Testis (tissue), 3 donors: Measurements from ENCODE around the gene CDK18. TPM values are rescaled to one million over a fixed set of nuclear protein-coding genes. Genes with fewer than 3 reads are reported as not detected.

Source experiments
- DNase-seq: peaks from one replicate; pipeline ENCODE4 v3.0.0-alpha.2; 2019
- H3K27ac ChIP-seq, 2 donors: fragments of 200-600 bp; sonication (generic); one replicate each; pipeline ENCODE4 v1.5.1; 2019
- H3K27me3 ChIP-seq: fragments of 200-600 bp; sonication (generic); one replicate; pipeline ENCODE4 v1.5.1; 2019
- H3K36me3 ChIP-seq: fragments of 200-600 bp; sonication (generic); one replicate; pipeline ENCODE4 v1.5.1; 2017; ENCODE audit warnings: low read depth; ENCODE audit errors: missing control alignments
- H3K4me1 ChIP-seq: fragments of 200-600 bp; sonication (generic); one replicate; pipeline ENCODE4 v1.5.1; 2019
- H3K4me3 ChIP-seq, 2 donors: fragments of 200-600 bp; sonication (generic); one replicate each; pipeline ENCODE4 v1.5.1; 2017 to 2019
- H3K9me3 ChIP-seq: fragments of 200-600 bp; sonication (generic); one replicate; pipeline ENCODE4 v1.5.1; 2017
- CTCF ChIP-seq, 3 experiments: fragments of 450-650 bp in 2 of 3; fragments of 200-600 bp in 1 of 3; sonication (generic) in 1 of 3; IDR thresholded peaks; one replicate each; pipeline ENCODE4 v1.5.1; 2016 to 2019; ENCODE audit warnings: antibody characterized with exemption in 3 of 3, mild to moderate bottlenecking in 2 of 3, moderate library complexity in 1 of 3
- POLR2A ChIP-seq: fragments of 450-650 bp; IDR thresholded peaks from one replicate; pipeline ENCODE4 v1.6.1; 2017; ENCODE audit warnings: antibody characterized with exemption, mild to moderate bottlenecking, moderate library complexity
- WGBS, 2 donors: methylation state at CpG; one replicate each; pipeline ENCODE4 v1.1.5; 2018; 5-methylcytosine and 5-hydroxymethylcytosine counted together
- intact Hi-C: fragments of 100-400 bp; cut with DNase I; formaldehyde crosslinking; loops from one replicate; pipeline ENCODE4 v1.15.1; 2023; ENCODE audit warnings: low total_unique reads
- polyA plus RNA-seq: library from polyadenylated mRNA; stranded (reverse); fragments of 350-450 nt; fragmentation: Illumina TruSeq; extraction: RNeasy Lipid Tissue Mini Kit (QIAGEN cat#74804); gene quantifications from one replicate; pipeline ENCODE4 v1.2.3, GENCODE V29; 2014; ENCODE audit warnings: low read depth, low replicate concordance; ENCODE audit not compliant: insufficient read depth
- total RNA-seq, 2 donors: library from RNA; depleted of rRNA; stranded (reverse); fragments of >200 nt; gene quantifications; one replicate each; pipeline ENCODE4 v1.2.3, GENCODE V29; 2016

CDK18 gene
- total and polyA plus RNA-seq, 3 donors from 2014 or later, result 6.5 to 9.2 (median 8.5) TPM

- 66 to 81% methylated on average over 4 of the region's 4 CpGs for WGBS, 2 donors
These were observed 67.3 kb downstream of the CDK18 start for GRCh38 chr1:205571747-205572146.

GRCh38 chr1:205572421-205572820, 68.0 kb downstream of the CDK18 start:
- no peak for DNase-seq
- Histone ChIP-seq H3K36me3 (no peaks in the 10 kb centered on the region), H3K4me1 (no peaks in the 10 kb centered on the region), H3K27ac (no peak overlapping the region), H3K4me3 (no peak overlapping the region), H3K9me3 (no peaks in the 10 kb centered on the region), H3K27me3 (no peaks in the 10 kb centered on the region)
- WGBS, 2 donors, result 90 to 96% methylated on average over 1 of the region's 1 CpG
- TF ChIP-seq POLR2A, result no peak
- no peak for TF ChIP-seq CTCF (IDR thresholded peaks at IDR 0.05)
- intact Hi-C loops, result no loop called here

More at GRCh38 chr1:205571747-205572146, 67.3 kb downstream of the CDK18 start:
- no peaks in the 10 kb centered on the region for H3K9me3 ChIP-seq
- no peaks in the 10 kb centered on the region for H3K36me3 ChIP-seq
- intact Hi-C loops, result no loop called here
- TF ChIP-seq CTCF (IDR thresholded peaks at IDR 0.05), result no peak
- TF ChIP-seq POLR2A, result no peak
- no peak overlapping the region for H3K4me3 ChIP-seq
- no peaks in the 10 kb centered on the region for H3K4me1 ChIP-seq
- DNase-seq, result no peak
- no peak overlapping the region for H3K27ac ChIP-seq
- no peaks in the 10 kb centered on the region for H3K27me3 ChIP-seq

DNA sequence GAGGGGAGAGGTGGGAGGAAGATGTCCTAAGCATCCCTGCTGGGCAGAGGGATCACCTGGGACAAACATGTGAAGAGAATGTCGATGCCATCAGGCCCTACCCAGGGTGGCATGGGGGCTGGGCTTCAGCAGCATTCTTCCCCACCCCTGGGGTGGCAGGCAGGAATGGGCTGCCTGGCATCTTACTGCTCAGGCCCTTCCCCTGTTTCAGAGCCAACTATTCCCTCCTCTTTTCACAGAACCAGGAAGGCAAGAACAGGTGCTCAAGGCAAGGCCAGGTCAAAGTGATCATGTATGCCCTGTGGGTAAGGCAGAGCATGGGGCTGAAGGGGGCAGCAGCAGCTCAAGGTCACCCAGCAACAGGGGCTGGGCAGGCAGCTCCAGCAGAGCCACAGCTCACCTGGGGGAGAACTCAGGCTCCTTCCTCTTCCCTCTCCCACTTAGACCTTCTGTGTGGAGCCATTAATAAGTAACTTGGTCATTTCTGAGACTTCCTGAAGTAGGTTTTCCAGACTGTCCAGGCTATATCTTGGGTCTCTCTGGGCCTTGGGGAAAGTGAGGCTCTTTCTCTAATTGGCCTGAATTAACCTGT, 70.9 kb downstream of the CDK18 start:
- WGBS, 2 donors, result 65 to 67% methylated on average over 1 of the region's 1 CpG
- Histone ChIP-seq H3K4me3 (no peak overlapping the region), H3K27ac (no peak overlapping the region), H3K36me3 (no peaks in the 10 kb centered on the region), H3K4me1 (no peaks in the 10 kb centered on the region), H3K27me3 (no peaks in the 10 kb centered on the region), H3K9me3 (no peaks in the 10 kb centered on the region)
- TF ChIP-seq POLR2A, result no peak
- no peak for TF ChIP-seq CTCF (IDR thresholded peaks at IDR 0.05)
- DNase-seq, result no peak
- intact Hi-C loops, result no loop called here

DNA sequence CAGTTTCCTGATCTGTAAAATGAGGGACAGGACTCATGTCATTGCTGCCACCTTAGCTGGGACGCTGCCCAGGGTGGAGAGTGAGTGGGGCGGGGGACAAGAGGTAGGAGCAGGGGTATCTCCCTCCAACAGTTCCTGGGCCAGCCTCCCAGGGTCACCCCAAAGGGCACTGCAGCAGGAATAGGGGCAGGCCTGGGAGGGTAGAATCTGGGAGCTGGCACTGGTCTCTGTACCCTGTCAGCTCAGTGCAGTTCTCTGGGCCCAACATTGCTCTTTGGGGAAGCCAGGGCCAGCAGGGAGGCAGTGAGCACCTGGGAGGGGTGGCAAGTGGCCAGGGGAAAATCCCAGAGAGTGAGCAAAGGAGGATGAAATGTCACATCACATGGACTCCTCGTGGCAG, 71.5 kb downstream of the CDK18 start:
- Histone ChIP-seq H3K4me1 (no peaks in the 10 kb centered on the region), H3K36me3 (no peaks in the 10 kb centered on the region), H3K27me3 (no peaks in the 10 kb centered on the region), H3K4me3 (no peak overlapping the region), H3K9me3 (no peaks in the 10 kb centered on the region), H3K27ac (no peak overlapping the region)
- no peak for DNase-seq
- WGBS, 2 donors, result 71 to 77% methylated on average over 3 of the region's 3 CpGs
- intact Hi-C loops, result no loop called here
- TF ChIP-seq CTCF (IDR thresholded peaks at IDR 0.05), result no peak
